ENCODE results near the gene CFTR. TPM values are rescaled to one million over a fixed set of nuclear protein-coding genes. Genes with fewer than 3 reads are reported as not detected.

CFTR gene
- 10 to 100 TPM in 2 of 4 donors, 1 to 10 TPM in 2; 3.4 to 13.5 (median 7.1) TPM for total RNA-seq

- peak in 1 of 2 donors; percentile 77 for DNase-seq (ENCODE audit: low spot score in 2 of 2)
- WGBS = 1% methylated on average over 45 of the region's 45 CpGs
- no peaks in the 10 kb centered on the region for H3K36me3 ChIP-seq
- peak within 1 kb of the TSS; percentile 12 for H3K27ac ChIP-seq
- H3K9me3 ChIP-seq = no peaks in the 10 kb centered on the region
- H3K27me3 ChIP-seq = peaks cover 23% of the 10 kb centered on the region
- peaks cover 11% of the 10 kb centered on the region for H3K4me1 ChIP-seq
- peak within 1 kb of the TSS; percentile 43 for H3K4me3 ChIP-seq
- TF ChIP-seq, protein P1, sequence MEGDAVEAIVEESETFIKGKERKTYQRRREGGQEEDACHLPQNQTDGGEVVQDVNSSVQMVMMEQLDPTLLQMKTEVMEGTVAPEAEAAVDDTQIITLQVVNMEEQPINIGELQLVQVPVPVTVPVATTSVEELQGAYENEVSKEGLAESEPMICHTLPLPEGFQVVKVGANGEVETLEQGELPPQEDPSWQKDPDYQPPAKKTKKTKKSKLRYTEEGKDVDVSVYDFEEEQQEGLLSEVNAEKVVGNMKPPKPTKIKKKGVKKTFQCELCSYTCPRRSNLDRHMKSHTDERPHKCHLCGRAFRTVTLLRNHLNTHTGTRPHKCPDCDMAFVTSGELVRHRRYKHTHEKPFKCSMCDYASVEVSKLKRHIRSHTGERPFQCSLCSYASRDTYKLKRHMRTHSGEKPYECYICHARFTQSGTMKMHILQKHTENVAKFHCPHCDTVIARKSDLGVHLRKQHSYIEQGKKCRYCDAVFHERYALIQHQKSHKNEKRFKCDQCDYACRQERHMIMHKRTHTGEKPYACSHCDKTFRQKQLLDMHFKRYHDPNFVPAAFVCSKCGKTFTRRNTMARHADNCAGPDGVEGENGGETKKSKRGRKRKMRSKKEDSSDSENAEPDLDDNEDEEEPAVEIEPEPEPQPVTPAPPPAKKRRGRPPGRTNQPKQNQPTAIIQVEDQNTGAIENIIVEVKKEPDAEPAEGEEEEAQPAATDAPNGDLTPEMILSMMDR (IDR thresholded peaks at IDR 0.05) = no peak
Observed at GRCh38 chr7:117479225-117480054, at the start of gene CFTR. Gene CFTR (plus strand): TSS chr7:117480025. CDS start chr7:117480095, 70 bp downstream.

GRCh38 chr7:117435475-117436043 is 44.3 kb upstream of the CFTR start:
- H3K27me3 ChIP-seq = no peaks in the 10 kb centered on the region
- 52% methylated on average over 2 of the region's 2 CpGs for WGBS
- H3K27ac ChIP-seq = no peak overlapping the region
- TF ChIP-seq EP300 (IDR thresholded peaks at IDR 0.05) (no peak), POLR2A (IDR thresholded peaks at IDR 0.05) (no peak), POLR2AphosphoS5 (IDR thresholded peaks at IDR 0.05) (no peak)
- TF ChIP-seq, protein P1 (IDR thresholded peaks at IDR 0.05) = no peak
- no peaks in the 10 kb centered on the region for H3K4me1 ChIP-seq
- no peaks in the 10 kb centered on the region for H3K9me3 ChIP-seq
- no peak overlapping the region for H3K4me3 ChIP-seq
- DNase-seq (ENCODE audit: low spot score in 2 of 2) = no peak
- no peaks in the 10 kb centered on the region for H3K36me3 ChIP-seq

DNA sequence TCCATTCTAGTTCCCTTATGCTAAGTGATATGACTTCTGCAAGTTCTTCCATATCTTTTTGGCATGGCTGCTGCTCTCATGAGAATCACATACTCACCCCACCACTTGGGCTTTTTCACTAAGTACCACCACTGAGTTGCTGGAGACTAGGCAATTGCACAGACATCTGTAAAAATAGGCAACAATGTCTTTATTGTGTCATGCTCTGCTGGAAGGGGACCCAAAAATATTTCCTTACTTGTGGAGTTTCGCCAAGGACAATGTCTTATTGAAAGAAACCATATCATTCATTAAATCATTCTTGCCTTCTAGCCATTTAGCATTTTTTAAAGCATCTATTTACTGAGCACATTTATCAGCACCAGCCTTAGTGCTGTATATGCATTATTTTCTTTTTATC is 35.2 kb upstream of the CFTR start:
- Histone ChIP-seq H3K4me1 (no peaks in the 10 kb centered on the region), H3K4me3 (no peak overlapping the region), H3K9me3 (no peaks in the 10 kb centered on the region), H3K27ac (no peak overlapping the region), H3K27me3 (no peaks in the 10 kb centered on the region), H3K36me3 (no peaks in the 10 kb centered on the region)
- TF ChIP-seq POLR2A (IDR thresholded peaks at IDR 0.05) = no peak
- 62% methylated on average over 1 of the region's 1 CpG for WGBS
- no peak for DNase-seq (ENCODE audit: low spot score in 2 of 2)

DNA sequence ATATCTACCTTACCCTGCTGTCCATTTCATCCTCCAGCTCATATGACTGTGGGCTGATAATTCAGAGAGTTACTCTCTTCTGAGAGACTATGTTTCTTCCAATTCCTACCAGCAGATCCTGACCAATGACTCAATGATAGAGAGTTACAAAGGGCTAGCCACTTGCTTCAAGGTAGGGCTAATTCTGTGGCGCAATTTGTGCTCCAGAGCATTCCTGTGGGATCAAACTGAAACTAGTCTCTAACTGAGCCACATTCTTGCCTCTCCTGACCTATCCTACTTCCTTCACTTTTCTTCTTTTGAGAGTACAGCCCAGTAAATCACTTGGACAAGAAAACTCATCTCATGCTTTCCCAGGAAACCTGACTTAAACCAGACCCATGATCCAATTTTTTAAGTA is 34.6 kb upstream of the CFTR start:
- H3K4me3 ChIP-seq = no peak overlapping the region
- H3K27me3 ChIP-seq = no peaks in the 10 kb centered on the region
- WGBS = 79% methylated on average over 1 of the region's 1 CpG
- DNase-seq (ENCODE audit: low spot score in 2 of 2) = no peak
- no peaks in the 10 kb centered on the region for H3K9me3 ChIP-seq
- no peaks in the 10 kb centered on the region for H3K36me3 ChIP-seq
- H3K27ac ChIP-seq = no peak overlapping the region
- H3K4me1 ChIP-seq = no peaks in the 10 kb centered on the region
- TF ChIP-seq, protein P1 (IDR thresholded peaks at IDR 0.05) = no peak
- TF ChIP-seq POLR2A (IDR thresholded peaks at IDR 0.05) = no peak
- no peak for TF ChIP-seq POLR2AphosphoS5 (IDR thresholded peaks at IDR 0.05)
- TF ChIP-seq EP300 (IDR thresholded peaks at IDR 0.05) = no peak

GRCh38 chr7:117446220-117446815 is 33.5 kb upstream of the CFTR start:
- H3K27ac ChIP-seq = no peak overlapping the region
- WGBS = 81% methylated on average over 4 of the region's 4 CpGs
- no peak overlapping the region for H3K4me3 ChIP-seq
- no peaks in the 10 kb centered on the region for H3K9me3 ChIP-seq
- no peaks in the 10 kb centered on the region for H3K36me3 ChIP-seq
- TF ChIP-seq POLR2A (IDR thresholded peaks at IDR 0.05) (no peak), EP300 (IDR thresholded peaks at IDR 0.05) (no peak), POLR2AphosphoS5 (IDR thresholded peaks at IDR 0.05) (no peak)
- TF ChIP-seq, protein P1 (IDR thresholded peaks at IDR 0.05) = no peak
- no peak for DNase-seq (ENCODE audit: low spot score in 2 of 2)
- H3K27me3 ChIP-seq = no peaks in the 10 kb centered on the region
- H3K4me1 ChIP-seq = no peaks in the 10 kb centered on the region
